Mucosa of descending colon (tissue), 3 donors: ENCODE data around the gene MYO3B. TPM values are rescaled to one million over a fixed set of nuclear protein-coding genes. Genes with fewer than 3 reads are reported as not detected.
A peak's percentile ranks its signal among the peaks of the same experiment; 100 is the strongest.

Experiments
- ATAC-seq: fragments of 200-7000 bp; cut with Tn5 transposase; one replicate; pipeline ENCODE4 v1.9.1; 2020; ENCODE audit warnings: mild to moderate bottlenecking, moderate library complexity
- DNase-seq, 3 donors: peaks; one replicate each; pipeline ENCODE4 v3.0.0-alpha.2; 2020
- H3K36me3 ChIP-seq: fragments of 200-600 bp; one replicate; pipeline ENCODE4 v1.8.0; 2021; ENCODE audit warnings: low read depth, mild to moderate bottlenecking
- H3K4me1 ChIP-seq: fragments of 200-600 bp; one replicate; pipeline ENCODE4 v1.8.0; 2021; ENCODE audit warnings: low read depth, mild to moderate bottlenecking
- H3K4me3 ChIP-seq: fragments of 200-600 bp; one replicate; pipeline ENCODE4 v1.8.0; 2021; ENCODE audit warnings: mild to moderate bottlenecking
- H3K9me3 ChIP-seq: fragments of 200-600 bp; one replicate; pipeline ENCODE4 v1.8.0; 2021; ENCODE audit warnings: mild to moderate bottlenecking
- intact Hi-C, 2 donors: fragments of 100-400 bp; cut with DNase I in 1 of 2; cut with micrococcal nuclease in 1 of 2; formaldehyde crosslinking; loops; one replicate each; pipeline versions ENCODE4 v1.11.0 to v1.11.1; 2022; cut with DNase I, micrococcal nuclease
- total RNA-seq, 3 donors: library from RNA; stranded (reverse); fragmentation: NEBNext Ultra II Directional in 2 of 3; extraction: Animal tissue kit (Norgen Biotek cat#: 25700) in 2 of 3; gene quantifications; one replicate each; pipeline versions ENCODE4 v1.2.1 to v1.2.4, GENCODE V29; 2021 to 2023
- TF ChIP-seq, protein P1 (sequence below): fragments of 200-600 bp; IDR thresholded peaks from one replicate; pipeline ENCODE4 v1.8.0; 2022; ENCODE audit warnings: antibody characterized with exemption, mild to moderate bottlenecking
- donor health status: DM: no; HTN: no; CAD: no; lungs with moderate emphysema.
- donor health status: DM: no; HTN: no; CAD: no.
- donor health status: DM: no; HTN: yes; CAD: no.

Gene MYO3B
- total RNA-seq, 3 donors from 2014 or later: 0.06 to 0.39 (median 0.09) TPM

DNA sequence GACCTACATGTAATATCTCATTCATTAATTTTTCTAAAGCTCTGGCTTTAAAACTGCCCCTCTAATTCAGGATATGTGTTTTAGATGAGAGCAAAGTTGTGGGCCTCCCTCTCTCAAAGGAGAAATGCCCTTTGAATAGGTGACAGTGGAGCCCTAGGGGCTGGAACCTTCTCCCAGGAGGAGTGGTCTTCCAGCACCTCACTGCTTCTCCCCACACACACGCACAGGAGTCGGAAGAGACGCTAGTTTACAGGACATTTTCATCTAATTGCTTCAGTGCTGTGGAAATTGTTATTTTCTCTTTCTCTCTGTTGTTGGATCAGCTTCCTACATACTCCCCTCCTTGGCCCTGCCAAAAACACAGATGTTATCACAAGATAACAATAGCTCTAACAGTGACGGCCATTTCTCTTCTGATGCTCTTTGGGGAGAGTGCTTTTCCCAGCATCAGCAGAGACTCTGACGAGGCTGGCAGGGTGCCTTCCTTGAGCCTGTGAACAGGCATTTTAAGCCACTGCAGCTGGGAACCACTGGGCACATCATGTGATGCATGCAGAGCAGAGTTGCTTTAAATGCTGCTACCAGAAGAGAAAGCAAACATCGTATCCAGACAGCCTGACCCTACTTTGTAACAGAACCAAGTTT, 327.8 kb downstream of the MYO3B start:
- Histone ChIP-seq H3K4me1 (no peaks in the 10 kb centered on the region), H3K36me3 (no peaks in the 10 kb centered on the region), H3K4me3 (no peak overlapping the region), H3K9me3 (no peaks in the 10 kb centered on the region)
- TF ChIP-seq, protein P1, sequence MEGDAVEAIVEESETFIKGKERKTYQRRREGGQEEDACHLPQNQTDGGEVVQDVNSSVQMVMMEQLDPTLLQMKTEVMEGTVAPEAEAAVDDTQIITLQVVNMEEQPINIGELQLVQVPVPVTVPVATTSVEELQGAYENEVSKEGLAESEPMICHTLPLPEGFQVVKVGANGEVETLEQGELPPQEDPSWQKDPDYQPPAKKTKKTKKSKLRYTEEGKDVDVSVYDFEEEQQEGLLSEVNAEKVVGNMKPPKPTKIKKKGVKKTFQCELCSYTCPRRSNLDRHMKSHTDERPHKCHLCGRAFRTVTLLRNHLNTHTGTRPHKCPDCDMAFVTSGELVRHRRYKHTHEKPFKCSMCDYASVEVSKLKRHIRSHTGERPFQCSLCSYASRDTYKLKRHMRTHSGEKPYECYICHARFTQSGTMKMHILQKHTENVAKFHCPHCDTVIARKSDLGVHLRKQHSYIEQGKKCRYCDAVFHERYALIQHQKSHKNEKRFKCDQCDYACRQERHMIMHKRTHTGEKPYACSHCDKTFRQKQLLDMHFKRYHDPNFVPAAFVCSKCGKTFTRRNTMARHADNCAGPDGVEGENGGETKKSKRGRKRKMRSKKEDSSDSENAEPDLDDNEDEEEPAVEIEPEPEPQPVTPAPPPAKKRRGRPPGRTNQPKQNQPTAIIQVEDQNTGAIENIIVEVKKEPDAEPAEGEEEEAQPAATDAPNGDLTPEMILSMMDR: no peak
- peak; percentile 45 to 66 (median 56) for DNase-seq
- ATAC-seq: peak; percentile 42
- intact Hi-C loops: no loop called here

DNA sequence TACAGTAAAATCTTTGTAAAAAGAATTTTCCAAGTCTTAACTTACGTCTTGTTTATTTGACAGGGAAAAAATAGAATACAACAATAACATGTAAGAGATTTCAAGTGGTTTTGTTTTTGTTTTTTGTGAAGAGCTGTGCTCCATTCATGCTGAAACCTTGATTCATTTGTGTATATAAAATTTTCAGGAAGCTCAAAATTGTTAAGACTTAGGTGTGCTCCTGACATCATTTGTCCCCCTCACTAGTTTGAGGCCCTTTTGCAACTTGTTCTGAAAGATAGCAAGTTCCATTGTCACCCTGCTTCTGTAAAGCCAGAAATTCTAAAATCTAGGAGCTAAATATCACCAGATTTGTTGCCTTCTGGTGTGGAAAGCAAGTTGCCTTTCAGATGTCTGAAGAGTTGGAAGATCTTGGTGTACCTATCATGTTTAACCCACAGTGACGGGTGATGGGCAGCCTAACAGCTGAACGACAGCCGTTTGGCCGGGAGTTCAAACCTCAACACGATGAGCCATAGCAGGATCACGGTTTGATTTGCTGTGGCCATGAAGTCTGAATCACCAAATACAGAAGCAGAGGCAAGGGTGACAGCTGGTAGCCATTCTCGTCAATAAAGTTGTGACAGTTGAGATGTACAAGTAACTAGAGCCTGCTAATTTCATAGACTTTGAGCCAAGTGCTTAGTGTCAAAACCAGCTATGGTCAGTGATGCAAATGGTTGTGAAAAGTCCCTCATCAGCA, 331.7 kb downstream of the MYO3B start:
- DNase-seq: no peak
- Histone ChIP-seq H3K36me3 (no peaks in the 10 kb centered on the region), H3K9me3 (no peaks in the 10 kb centered on the region), H3K4me3 (no peak overlapping the region), H3K4me1 (no peaks in the 10 kb centered on the region)
- TF ChIP-seq, protein P1: no peak
- ATAC-seq: no peak
- intact Hi-C loops: no loop called here

DNA sequence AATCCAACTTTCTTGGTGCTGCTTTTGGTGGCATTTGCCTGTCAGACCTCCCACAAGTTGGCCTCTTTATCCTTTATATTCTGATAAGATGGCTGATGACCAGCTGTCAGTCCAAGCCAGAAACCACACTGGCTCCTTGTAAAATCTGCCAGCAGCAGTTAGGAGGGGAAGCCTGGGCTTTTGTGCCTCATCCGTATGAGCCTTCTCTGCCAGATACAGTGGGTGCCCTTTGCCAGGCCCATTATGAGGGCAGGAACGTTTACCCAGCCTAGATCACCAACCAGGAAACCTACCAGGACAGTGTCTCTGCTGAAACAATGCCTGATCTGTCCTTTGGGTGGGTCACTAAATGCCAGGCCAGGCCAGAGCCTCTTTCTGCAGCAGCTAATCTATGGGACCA, 334.3 kb downstream of the MYO3B start:
- no peaks in the 10 kb centered on the region for H3K36me3 ChIP-seq
- DNase-seq (no peak), ATAC-seq (peak; percentile 81)
- TF ChIP-seq, protein P1: no peak
- intact Hi-C loops: no loop called here
- H3K4me3 ChIP-seq: no peak overlapping the region
- no peaks in the 10 kb centered on the region for H3K4me1 ChIP-seq
- H3K9me3 ChIP-seq: no peaks in the 10 kb centered on the region

DNA sequence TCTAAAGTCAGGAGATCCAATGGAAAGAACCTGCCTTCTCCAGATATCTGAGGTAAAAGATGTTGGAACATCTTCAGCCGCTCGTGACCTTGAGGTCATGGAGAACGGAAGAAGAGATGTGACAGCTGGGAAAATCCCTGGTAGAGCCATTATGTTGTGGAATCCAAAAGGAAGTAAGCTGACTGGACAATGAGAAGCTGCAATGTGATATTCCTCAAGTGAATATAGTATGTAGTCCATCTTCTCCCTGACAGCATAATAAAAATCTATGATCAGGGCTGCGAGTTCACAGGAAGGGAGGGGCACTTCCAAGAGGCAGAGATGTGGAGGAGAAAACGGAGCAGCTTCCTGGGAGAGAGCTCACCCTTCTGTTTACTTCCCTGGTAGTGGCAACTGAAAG, 336.2 kb downstream of the MYO3B start:
- ATAC-seq (peak; percentile 54), DNase-seq (no peak)
- no peaks in the 10 kb centered on the region for H3K36me3 ChIP-seq
- no peak overlapping the region for H3K4me3 ChIP-seq
- TF ChIP-seq, protein P1: no peak
- no peaks in the 10 kb centered on the region for H3K9me3 ChIP-seq
- no peaks in the 10 kb centered on the region for H3K4me1 ChIP-seq
- intact Hi-C loops: no loop called here

DNA sequence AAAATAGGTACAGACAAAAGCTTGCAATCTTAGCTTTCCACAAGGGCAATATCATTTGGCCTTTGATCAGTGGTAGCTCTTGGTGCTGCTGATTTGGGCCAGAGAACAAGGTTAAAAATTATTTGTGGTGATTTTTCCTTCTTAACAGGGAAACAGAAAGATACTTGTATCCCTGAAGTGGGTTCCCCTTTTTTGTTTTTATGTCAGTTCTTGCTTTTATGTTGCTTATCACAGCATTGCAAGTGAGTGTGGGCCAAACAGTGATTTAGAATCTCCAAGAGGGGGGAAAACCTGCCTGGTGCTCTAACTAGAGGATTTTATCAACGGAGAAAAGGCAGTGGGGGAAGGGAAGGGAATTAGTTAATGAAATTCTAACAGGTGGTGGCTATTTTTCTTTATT, 339.6 kb downstream of the MYO3B start:
- no peaks in the 10 kb centered on the region for H3K36me3 ChIP-seq
- no peak for ATAC-seq
- TF ChIP-seq, protein P1: no peak
- H3K4me1 ChIP-seq: no peaks in the 10 kb centered on the region
- no peaks in the 10 kb centered on the region for H3K9me3 ChIP-seq
- intact Hi-C loops: no loop called here
- H3K4me3 ChIP-seq: no peak overlapping the region
- no peak for DNase-seq
